Endodermal cell (in vitro differentiated cells): ENCODE data around the gene SEMA3A. TPM values are rescaled to one million over a fixed set of nuclear protein-coding genes. Genes with fewer than 3 reads are reported as not detected.

Experiments used
- DNase-seq: peaks from one replicate; pipeline ENCODE4 v3.0.0-alpha.2; 2017
- H3K27ac ChIP-seq: 2 replicates; pipeline ENCODE4 v1.5.1; 2013; ENCODE audit warnings: mild to moderate bottlenecking, low read depth, low read length, moderate library complexity
- H3K27me3 ChIP-seq: 2 replicates; pipeline ENCODE4 v1.6.1; 2013; ENCODE audit warnings: mild to moderate bottlenecking, low read length, moderate library complexity; ENCODE audit not compliant: insufficient read depth, control insufficient read depth, poor library complexity, severe bottlenecking
- H3K36me3 ChIP-seq: 2 replicates; pipeline ENCODE4 v1.7.0; 2013; ENCODE audit warnings: mild to moderate bottlenecking, low read length, moderate library complexity; ENCODE audit not compliant: control insufficient read depth, insufficient read depth
- H3K4me1 ChIP-seq: one replicate; pipeline ENCODE4 v1.7.0; 2013; ENCODE audit warnings: low read length; ENCODE audit not compliant: control insufficient read depth, insufficient read depth
- H3K4me3 ChIP-seq: 2 replicates; pipeline ENCODE4 v1.5.1; 2013; ENCODE audit warnings: mild to moderate bottlenecking, low read length, moderate library complexity
- H3K9ac ChIP-seq: 2 replicates; pipeline ENCODE4 v1.6.1; 2013; ENCODE audit warnings: mild to moderate bottlenecking, low read length, moderate library complexity; ENCODE audit not compliant: poor library complexity, severe bottlenecking; ENCODE audit errors: extremely low read depth
- H3K9me3 ChIP-seq: 2 replicates; pipeline ENCODE4 v1.6.1; 2013; ENCODE audit warnings: mild to moderate bottlenecking, low read length, moderate library complexity; ENCODE audit not compliant: control insufficient read depth
- H3K27ac Mint-ChIP-seq: 2 replicates; pipeline ENCODE4 v1.8.0; 2020; ENCODE audit warnings: mixed read lengths
- H3K27me3 Mint-ChIP-seq: 2 replicates; pipeline ENCODE4 v1.8.0; 2021; ENCODE audit warnings: mild to moderate bottlenecking, mixed read lengths; ENCODE audit not compliant: insufficient read depth
- H3K36me3 Mint-ChIP-seq: 2 replicates; pipeline ENCODE4 v1.8.0; 2020; ENCODE audit warnings: low read depth, mixed read lengths
- H3K4me1 Mint-ChIP-seq: 2 replicates; pipeline ENCODE4 v1.8.0; 2020; ENCODE audit warnings: mixed read lengths
- H3K4me3 Mint-ChIP-seq: 2 replicates; pipeline ENCODE4 v1.8.0; 2020; ENCODE audit warnings: mild to moderate bottlenecking, moderate library complexity, mixed read lengths
- H3K9me3 Mint-ChIP-seq: 2 replicates; pipeline ENCODE4 v1.8.0; 2020; ENCODE audit warnings: mild to moderate bottlenecking, mixed read lengths
- WGBS, 2 experiments: methylation state at CpG; one replicate each; pipeline versions ENCODE4 v1.1.5 to v1.1.7; 2013; ENCODE audit warnings: missing lambda C conversion rate in 2 of 2, mixed read lengths in 1 of 2; ENCODE audit not compliant: insufficient coverage in 1 of 2, insufficient read length in 1 of 2; 5-methylcytosine and 5-hydroxymethylcytosine counted together
- total RNA-seq, 2 donors: library from RNA; stranded (reverse); fragmentation: NEBNext Ultra II Directional in 1 of 2; extraction: Animal tissue kit (Norgen Biotek cat#: 25700) in 1 of 2; gene quantifications; 2 replicates in 1 of 2; 3 replicates in 1 of 2; pipeline ENCODE4 v1.2.1, GENCODE V29; 2021
- TF ChIP-seq, protein P1 (sequence below): fragments of 200-600 bp; sonication (generic); conservative IDR thresholded peaks from 2 replicates; pipeline ENCODE4 v1.5.0; 2021; ENCODE audit warnings: antibody characterized with exemption, mild to moderate bottlenecking

Gene SEMA3A
- total RNA-seq, 2 donors from 2014 or later, result 43.5 to 72.8 TPM

DNA sequence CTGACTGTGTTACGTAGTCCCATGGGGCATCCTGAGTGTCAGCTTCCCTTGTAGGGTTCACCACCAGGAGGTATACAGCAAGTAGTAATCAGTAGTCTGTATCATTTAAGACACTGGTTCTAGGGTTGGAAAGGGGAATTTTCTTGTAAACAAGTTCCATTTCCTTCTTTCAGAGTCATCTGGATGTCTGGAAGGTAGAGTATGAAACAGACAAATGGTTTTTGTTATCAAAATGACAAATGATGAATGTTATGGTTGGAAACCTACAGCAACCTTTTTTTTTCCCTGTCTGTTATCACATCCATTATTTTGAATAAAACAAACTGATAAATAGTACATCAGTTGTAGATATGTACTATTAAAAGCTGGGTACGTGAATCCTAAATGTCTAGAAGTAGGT lies 19.1 kb downstream of the SEMA3A start:
- Mint-ChIP-seq H3K27ac (no peak overlapping the region), H3K36me3 (peaks cover 35% of the 10 kb centered on the region), H3K4me3 (no peak overlapping the region), H3K9me3 (peaks cover 24% of the 10 kb centered on the region), H3K4me1 (peaks cover 12% of the 10 kb centered on the region), H3K27me3 (no peaks in the 10 kb centered on the region)
- H3K36me3 ChIP-seq, result peaks cover 36% of the 10 kb centered on the region
- no peak overlapping the region for H3K9ac ChIP-seq
- DNase-seq, result no peak
- TF ChIP-seq, protein P1, sequence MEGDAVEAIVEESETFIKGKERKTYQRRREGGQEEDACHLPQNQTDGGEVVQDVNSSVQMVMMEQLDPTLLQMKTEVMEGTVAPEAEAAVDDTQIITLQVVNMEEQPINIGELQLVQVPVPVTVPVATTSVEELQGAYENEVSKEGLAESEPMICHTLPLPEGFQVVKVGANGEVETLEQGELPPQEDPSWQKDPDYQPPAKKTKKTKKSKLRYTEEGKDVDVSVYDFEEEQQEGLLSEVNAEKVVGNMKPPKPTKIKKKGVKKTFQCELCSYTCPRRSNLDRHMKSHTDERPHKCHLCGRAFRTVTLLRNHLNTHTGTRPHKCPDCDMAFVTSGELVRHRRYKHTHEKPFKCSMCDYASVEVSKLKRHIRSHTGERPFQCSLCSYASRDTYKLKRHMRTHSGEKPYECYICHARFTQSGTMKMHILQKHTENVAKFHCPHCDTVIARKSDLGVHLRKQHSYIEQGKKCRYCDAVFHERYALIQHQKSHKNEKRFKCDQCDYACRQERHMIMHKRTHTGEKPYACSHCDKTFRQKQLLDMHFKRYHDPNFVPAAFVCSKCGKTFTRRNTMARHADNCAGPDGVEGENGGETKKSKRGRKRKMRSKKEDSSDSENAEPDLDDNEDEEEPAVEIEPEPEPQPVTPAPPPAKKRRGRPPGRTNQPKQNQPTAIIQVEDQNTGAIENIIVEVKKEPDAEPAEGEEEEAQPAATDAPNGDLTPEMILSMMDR, result no peak
- H3K27me3 ChIP-seq, result no peaks in the 10 kb centered on the region
- H3K4me1 ChIP-seq, result peaks cover 11% of the 10 kb centered on the region
- 96 to 100% methylated on average over 2 of the region's 2 CpGs for WGBS, 2 experiments
- peaks cover 45% of the 10 kb centered on the region for H3K9me3 ChIP-seq
- peak overlapping the region; percentile 47 for H3K4me3 ChIP-seq
- no peak overlapping the region for H3K27ac ChIP-seq

DNA sequence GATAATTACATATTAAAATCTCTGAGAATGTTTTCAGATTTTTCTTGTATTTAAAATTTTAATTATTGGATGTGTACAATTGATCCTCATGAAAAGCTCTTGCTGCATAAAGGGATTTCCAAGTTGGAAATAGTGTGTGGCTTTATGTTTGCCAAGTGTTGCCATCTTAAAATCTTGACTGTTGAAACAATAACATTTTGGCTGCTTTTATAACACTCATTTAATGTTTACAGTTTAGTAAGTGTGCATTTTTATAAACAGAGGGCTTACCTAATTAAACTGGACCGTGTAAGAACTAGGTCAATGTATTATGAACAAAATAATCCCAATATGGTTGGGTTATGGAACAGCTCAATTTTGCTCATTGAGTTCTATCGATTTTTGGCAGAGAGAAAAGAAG lies 23.9 kb downstream of the SEMA3A start:
- Mint-ChIP-seq H3K27ac (no peak overlapping the region), H3K27me3 (no peaks in the 10 kb centered on the region), H3K4me3 (no peak overlapping the region), H3K9me3 (peaks cover 24% of the 10 kb centered on the region), H3K4me1 (peaks cover 5% of the 10 kb centered on the region), H3K36me3 (peaks cover 29% of the 10 kb centered on the region)
- H3K4me3 ChIP-seq, result no peak overlapping the region
- no peaks in the 10 kb centered on the region for H3K27me3 ChIP-seq
- H3K4me1 ChIP-seq, result no peaks in the 10 kb centered on the region
- peaks cover 36% of the 10 kb centered on the region for H3K9me3 ChIP-seq
- no peak overlapping the region for H3K27ac ChIP-seq
- no peak overlapping the region for H3K9ac ChIP-seq
- H3K36me3 ChIP-seq, result peaks cover 36% of the 10 kb centered on the region
- 87 to 100% methylated on average over 1 to 2 of the region's 2 CpGs for WGBS, 2 experiments
- TF ChIP-seq, protein P1, result no peak
- no peak for DNase-seq

DNA sequence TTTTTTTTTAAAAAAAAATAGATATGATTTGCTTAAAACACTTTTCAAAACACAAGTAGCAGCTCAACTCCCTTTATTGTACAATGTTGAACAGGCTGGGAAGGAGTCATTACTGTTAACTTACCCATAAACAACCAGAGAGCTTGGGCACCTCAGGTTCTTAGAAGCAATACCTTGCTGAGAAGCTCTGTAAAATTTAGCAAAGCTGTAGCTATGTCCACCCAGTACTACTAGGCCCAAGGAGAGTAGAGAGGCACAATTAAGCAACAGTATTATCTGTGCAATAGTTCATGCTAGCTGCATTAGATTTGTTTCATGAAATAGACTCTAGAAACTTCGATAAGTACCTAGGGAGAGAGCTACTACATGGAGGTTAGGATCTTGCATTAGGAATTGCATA lies 32.0 kb downstream of the SEMA3A start:
- Mint-ChIP-seq H3K27ac (no peak overlapping the region), H3K36me3 (peaks cover 3% of the 10 kb centered on the region), H3K4me3 (no peak overlapping the region), H3K9me3 (no peaks in the 10 kb centered on the region), H3K27me3 (no peaks in the 10 kb centered on the region), H3K4me1 (peaks cover 18% of the 10 kb centered on the region)
- Histone ChIP-seq H3K27me3 (no peaks in the 10 kb centered on the region), H3K4me3 (no peak overlapping the region), H3K27ac (no peak overlapping the region), H3K9me3 (no peaks in the 10 kb centered on the region), H3K36me3 (no peaks in the 10 kb centered on the region), H3K9ac (no peak overlapping the region), H3K4me1 (peaks cover 3% of the 10 kb centered on the region)
- no peak for DNase-seq
- TF ChIP-seq, protein P1, result no peak
- WGBS, 2 experiments, result 80 to 89% methylated on average over 1 of the region's 1 CpG
